Activated CD4-positive, alpha-beta T cell treated with anti-CD3 and anti-CD28 coated beads for 48 hours (primary cell): Measurements from ENCODE around the gene IL4.
"Not testable (repeated sequence)": the region's sequence is repeated elsewhere in the genome, so short reads cannot be mapped to it uniquely, and the experiment has no call there.

Experiments used
- DNase-seq: peaks from one replicate; pipeline ENCODE4 v3.0.0-alpha.2; 2020

IL4 gene

DNA sequence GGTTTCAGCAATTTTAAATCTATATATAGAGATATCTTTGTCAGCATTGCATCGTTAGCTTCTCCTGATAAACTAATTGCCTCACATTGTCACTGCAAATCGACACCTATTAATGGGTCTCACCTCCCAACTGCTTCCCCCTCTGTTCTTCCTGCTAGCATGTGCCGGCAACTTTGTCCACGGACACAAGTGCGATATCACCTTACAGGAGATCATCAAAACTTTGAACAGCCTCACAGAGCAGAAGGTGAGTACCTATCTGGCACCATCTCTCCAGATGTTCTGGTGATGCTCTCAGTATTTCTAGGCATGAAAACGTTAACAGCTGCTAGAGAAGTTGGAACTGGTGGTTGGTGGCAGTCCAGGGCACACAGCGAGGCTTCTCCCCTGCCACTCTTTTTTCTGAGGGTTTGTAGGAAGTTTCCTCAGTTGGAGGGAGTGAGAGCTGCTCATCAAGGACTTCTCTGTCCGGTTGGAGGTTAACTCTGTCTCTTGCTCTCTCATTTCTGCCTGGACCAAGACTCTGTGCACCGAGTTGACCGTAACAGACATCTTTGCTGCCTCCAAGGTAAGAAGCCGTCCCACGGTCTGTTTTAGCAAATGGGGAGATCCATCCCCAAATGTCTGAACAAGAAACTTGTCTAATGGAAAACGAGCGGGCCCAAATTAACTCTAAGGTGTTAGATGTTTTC is at the start of gene IL4:
Gene IL4, plus strand, starts transcription at position 51 of the 692 bp plus-strand sequence. Its CDS starts 62 bp downstream, at position 113.
- no peak for DNase-seq

GRCh38 chr5:132627470-132627869 is 46.3 kb upstream of the IL4 start:
- DNase-seq = no peak

DNA sequence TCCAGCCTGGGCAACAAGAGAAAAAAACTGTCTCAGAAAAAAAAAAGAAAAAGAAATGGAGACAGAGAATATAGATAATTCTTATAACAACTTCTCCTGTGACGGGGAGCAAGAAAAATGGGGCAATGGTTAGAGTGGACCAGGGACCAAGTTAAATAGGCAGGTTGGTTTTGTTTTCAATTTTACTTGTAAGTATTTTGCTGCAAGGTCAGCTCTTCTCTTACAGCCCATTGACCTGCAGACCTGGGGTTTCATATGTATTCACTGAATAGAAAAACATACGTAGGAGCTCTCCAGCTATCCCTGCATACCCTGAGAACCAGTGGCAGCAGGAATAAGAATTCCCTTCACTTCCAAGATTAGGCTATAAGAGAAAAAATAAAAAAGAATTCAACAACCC is 45.0 kb upstream of the IL4 start:
- no peak for DNase-seq

- DNase-seq = no peak
These were observed 44.4 kb upstream of the IL4 start for GRCh38 chr5:132629230-132629944.

DNA sequence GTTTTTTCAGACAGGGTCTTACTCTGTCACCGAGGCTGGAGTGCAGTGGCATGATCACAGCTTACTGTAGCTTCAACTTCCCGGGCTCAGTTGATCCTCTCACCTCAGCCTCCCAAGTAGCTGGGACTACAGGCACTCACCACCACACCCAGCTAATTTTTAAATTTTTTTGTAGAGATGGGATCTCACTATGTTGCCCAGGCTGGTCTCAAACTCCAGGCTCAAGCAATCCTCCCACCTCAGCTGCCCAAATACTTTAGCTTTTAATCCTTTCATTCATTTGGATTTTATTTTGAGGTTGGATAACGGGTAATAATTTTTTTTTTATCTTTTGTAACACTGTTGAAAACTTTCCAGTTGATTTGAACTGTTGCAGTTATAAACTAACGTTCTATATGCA is 40.2 kb upstream of the IL4 start:
- DNase-seq = not testable (repeated sequence)

GRCh38 chr5:132635873-132636272 is 37.9 kb upstream of the IL4 start:
- DNase-seq = no peak

- no peak for DNase-seq
These were observed 36.5 kb upstream of the IL4 start for GRCh38 chr5:132637241-132637640.

DNA sequence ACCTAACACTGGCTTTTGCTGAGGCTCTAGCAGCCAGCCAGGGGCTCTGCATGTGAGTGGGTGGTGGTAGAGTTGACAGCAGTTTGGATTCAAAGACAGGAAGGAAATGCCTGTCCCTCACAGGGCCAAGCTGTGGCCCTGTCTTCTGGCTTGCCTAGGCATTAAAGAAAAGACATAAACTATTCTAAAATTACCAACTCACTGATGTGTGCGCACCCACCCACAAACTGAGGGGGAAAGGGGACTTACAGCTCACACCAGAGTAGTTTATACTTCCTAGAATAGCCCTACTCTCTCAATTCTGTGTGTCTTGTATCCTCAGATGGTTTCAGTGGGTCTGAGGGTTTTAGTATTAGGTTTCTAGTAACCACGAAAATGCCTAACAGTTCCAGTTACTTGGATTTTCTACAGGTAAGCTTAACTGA is 34.1 kb upstream of the IL4 start:
- DNase-seq = peak; percentile 37

- DNase-seq = no peak
These were observed 33.2 kb upstream of the IL4 start for GRCh38 chr5:132640613-132641012.

DNA sequence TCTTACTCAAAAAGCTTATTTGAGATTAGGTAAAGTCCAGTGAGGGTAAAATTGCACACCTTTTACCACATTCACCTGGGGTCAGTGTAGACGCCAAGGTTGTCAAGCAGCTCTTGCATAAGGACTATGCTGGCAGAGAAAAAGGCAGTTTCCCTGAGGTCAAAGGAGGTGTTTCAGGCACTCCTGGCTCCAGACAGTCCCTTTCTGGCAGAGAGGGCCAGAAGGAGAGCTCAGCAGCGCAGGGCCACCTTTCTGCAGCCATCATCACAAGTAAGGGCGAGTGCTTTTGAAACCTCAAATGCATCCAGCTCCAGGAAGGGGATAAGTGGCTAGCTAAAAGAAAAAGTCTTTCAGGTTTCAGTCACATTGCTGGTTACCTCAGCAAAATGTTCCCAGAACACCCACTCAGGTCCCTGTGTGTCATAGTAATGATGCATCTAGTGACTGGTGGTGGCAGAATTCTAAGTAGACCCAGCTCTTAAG is 32.5 kb upstream of the IL4 start:
- peak; percentile 65 for DNase-seq

GRCh38 chr5:132641841-132642240 is 31.9 kb upstream of the IL4 start:
- peak; percentile 43 for DNase-seq

GRCh38 chr5:132644177-132644576 is 29.6 kb upstream of the IL4 start:
- no peak for DNase-seq

- DNase-seq = no peak
These were observed 27.1 kb upstream of the IL4 start for GRCh38 chr5:132646583-132647266.

DNA sequence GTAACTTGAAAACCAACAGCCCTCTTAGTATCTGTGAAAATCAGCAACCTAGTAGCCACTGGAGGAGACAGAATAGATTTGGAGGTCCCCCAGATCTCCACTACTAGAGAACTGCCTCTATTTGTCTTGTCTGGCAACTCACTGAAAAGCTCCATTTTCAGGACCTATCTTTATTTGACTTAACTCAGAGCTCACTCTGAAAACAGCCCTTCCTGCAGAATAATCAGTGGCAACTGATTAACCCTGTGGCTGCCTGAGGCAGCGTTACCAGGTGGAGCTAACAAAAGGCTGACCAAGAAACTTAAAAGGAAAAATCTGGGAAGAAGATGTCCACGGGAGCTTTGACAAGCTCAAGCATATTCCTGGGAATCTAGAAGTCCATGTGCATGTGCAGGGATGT is 26.3 kb upstream of the IL4 start:
- DNase-seq = no peak

GRCh38 chr5:132648355-132648754 is 25.4 kb upstream of the IL4 start:
- no peak for DNase-seq

- DNase-seq = no peak
These were observed 21.8 kb upstream of the IL4 start for GRCh38 chr5:132651838-132652469.

DNA sequence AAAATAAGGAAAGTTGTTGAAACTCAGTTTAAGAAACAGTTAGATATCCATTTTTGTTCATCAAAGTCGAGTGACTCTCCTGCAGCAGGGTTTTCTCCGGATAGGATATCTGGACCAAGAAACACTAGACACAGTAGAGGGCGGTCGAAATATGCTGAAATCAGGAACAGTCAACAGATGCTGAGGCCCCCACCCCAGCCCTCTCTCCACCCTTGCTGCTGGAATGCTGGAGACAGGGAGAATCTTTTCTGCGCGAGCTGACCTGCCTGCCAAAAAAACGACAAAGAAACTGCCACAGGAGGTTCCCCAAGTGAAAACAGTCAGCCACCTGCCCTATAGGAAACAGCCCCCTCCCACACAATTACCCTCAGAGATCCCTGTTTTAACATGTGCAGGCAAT is 20.1 kb upstream of the IL4 start:
- DNase-seq = no peak

DNA sequence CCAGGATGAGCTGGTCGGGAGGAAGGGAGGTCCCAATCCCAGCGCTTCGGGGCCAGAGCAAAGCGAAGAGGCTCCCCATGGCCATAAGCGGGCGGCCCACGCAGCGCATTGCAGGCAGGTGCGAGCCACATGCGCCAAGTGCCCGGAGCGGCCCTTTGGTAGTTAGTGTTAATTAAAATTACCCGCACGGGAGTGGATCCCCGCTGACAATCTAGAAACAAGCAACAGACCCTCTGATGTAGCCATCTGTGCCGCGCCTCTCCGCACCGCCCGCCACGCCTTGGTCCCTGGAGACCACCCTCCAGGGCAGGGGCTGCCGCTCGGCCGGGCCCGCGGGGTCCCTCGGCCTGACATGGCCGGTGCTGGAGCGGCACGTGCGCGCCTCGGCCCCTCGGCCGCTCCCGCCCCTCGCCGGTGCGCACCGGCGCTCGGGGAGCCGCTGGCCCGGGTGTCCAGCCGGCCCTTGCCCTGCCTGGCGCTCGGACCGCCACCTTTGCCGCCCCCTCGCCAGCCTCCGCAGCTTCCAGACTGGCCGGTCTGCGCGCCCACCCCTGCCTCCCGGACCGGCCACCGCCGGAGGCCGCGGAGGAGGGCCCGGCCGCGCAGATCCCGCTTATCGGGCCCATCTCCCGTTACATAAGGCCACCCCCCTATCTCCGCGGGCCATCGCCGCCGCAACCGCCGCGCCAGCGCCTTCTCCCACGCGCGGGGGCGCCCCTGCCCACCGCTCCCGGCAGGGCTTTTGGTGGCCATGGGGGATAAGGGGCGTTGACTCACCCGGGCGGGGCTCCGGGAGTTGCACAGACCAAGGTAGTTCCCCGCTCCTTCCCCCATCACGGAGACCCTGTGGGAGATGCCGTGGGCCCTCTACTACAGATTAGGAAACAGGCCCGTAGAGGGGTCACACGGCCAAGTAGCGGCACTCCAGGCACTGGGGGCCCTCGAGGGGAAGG is 17.7 kb upstream of the IL4 start:
- peak; percentile 48 for DNase-seq

GRCh38 chr5:132656774-132657355 is 16.9 kb upstream of the IL4 start:
- no peak for DNase-seq

DNA sequence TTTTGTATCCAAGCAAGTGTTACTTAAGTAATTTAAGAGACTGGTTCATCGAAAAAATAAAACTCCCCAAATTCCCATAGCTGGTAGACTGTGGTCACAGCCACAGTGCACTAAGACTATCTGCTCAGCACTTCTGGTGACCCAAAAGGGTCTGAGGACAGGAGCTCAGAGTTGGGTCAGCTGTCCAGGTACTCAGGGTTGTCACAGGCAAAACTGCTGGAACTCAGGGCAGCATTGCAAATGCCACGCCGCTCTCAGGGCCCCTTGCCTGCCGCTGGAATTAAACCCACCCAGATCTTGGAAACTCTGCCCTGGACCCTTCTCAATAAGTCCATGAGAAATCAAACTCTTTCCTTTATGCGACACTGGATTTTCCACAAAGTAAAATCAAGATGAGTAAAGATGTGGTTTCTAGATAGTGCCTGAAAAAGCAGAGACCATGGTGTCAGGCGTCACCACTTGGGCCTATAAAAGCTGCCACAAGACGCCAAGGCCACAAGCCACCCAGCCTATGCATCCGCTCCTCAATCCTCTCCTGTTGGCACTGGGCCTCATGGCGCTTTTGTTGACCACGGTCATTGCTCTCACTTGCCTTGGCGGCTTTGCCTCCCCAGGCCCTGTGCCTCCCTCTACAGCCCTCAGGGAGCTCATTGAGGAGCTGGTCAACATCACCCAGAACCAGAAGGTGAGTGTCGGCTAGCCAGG is 16.0 kb upstream of the IL4 start, which contains the start of gene IL13:
Gene IL13, plus strand, starts transcription at position 498 of the 705 bp plus-strand sequence. Its CDS starts 14 bp downstream, at position 512.
- peak; percentile 36 for DNase-seq
